ENCODE data around the gene CST8.

CST8 gene, protein sequence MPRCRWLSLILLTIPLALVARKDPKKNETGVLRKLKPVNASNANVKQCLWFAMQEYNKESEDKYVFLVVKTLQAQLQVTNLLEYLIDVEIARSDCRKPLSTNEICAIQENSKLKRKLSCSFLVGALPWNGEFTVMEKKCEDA

DNA sequence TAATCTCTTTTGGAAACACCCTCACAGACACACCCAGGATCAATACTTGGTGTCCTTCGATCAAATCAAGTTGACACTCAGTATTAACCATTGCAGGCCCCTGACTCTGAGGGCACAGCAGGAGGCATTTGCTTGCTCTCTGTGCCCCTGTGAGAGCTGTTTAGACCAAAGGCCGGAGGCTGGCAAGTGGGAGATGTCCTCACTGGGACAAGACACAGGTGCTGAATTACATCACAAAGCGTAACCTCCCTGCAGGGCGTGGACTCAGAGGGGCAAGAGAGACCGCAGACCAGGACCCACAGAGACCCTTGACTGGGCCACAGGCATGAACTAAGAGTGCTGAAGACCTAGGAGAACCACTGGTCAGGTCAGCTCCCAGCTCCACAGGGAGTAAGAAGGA is at the start of gene CST8:
TSS of gene CST8 (plus strand) at position 301 of the 400 bp plus-strand sequence. CDS start 551 bp downstream, outside the sequence.
- Mint-ChIP-seq H3K36me3 (no peaks in the 10 kb centered on the region), H3K27me3 (no peaks in the 10 kb centered on the region), H3K9me3 (ENCODE audit: low read depth) (no peaks in the 10 kb centered on the region), H3K27ac (no peak within 1 kb of the TSS), H3K4me3 (no peak within 1 kb of the TSS), H3K4me1 (ENCODE audit: low read depth) (no peaks in the 10 kb centered on the region)

DNA sequence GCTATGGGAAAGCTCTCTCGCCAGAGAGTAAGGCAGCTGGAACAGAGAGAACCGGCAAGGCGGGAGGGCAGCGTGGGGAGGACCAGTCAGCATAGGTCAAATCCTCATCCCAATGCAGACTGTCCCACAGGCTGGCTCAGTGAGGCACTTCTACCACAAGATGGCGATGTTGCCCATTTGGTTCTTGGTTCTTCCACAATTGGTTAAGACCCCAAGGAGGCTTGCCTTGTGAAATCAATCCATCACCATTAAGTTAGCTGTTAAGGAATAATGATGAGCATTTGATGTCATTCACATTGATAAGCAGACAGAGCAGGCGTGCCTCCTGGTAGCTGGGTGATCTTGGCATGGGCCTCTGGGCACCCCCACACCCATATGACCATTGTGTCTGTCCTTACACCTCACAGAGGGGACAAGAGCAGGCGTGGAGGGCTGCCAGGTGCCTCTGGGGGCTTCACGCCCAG is 49.0 kb upstream of the CST8 start:
- Mint-ChIP-seq H3K9me3 (ENCODE audit: low read depth) (no peaks in the 10 kb centered on the region), H3K4me3 (no peak overlapping the region), H3K27me3 (no peaks in the 10 kb centered on the region), H3K27ac (no peak overlapping the region), H3K36me3 (no peaks in the 10 kb centered on the region), H3K4me1 (ENCODE audit: low read depth) (no peaks in the 10 kb centered on the region)

DNA sequence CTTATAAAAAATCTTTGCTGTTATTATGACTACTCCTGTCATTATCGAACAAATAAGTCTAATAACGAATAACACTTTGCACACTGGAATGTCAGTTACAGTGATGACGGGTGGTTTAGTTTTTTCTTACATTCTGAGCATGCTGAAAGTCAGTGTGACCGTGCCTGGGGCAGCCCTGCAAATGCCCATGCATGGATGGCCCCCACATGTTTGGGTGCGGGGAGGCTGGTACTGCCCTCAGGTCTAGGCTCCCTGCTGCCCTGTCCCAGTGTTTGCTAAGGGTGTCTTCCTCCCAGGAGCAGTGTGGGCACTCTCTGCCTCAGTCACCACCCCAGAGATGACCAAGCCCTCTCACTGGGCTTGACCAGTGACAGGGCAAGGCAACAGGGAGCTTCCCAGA is 48.5 kb upstream of the CST8 start:
- H3K9me3 Mint-ChIP-seq (ENCODE audit: low read depth) = no peaks in the 10 kb centered on the region
- no peak overlapping the region for H3K27ac Mint-ChIP-seq
- H3K4me3 Mint-ChIP-seq = no peak overlapping the region
- no peaks in the 10 kb centered on the region for H3K4me1 Mint-ChIP-seq (ENCODE audit: low read depth)
- H3K36me3 Mint-ChIP-seq = no peaks in the 10 kb centered on the region
- H3K27me3 Mint-ChIP-seq = no peaks in the 10 kb centered on the region

DNA sequence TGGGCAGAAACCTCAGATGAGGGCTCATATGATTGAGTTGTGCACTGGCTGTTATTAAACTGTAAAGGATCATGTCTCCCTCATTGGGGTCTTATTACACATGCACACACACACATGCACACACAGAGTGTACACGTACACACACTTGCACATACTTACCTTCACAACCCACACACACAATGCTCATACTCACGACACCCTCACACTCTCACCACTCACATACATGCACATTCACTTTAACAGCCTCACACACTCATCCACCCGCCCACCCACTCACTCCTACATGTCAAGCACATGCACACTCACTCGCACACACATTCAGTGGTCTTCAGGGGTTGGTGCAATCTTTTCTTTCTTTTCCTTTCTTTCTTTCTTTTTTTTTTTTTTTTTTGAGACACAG is 46.1 kb upstream of the CST8 start:
- H3K27me3 Mint-ChIP-seq = no peaks in the 10 kb centered on the region
- H3K9me3 Mint-ChIP-seq (ENCODE audit: low read depth) = no peaks in the 10 kb centered on the region
- H3K36me3 Mint-ChIP-seq = no peaks in the 10 kb centered on the region
- H3K4me1 Mint-ChIP-seq (ENCODE audit: low read depth) = no peaks in the 10 kb centered on the region
- H3K27ac Mint-ChIP-seq = no peak overlapping the region
- no peak overlapping the region for H3K4me3 Mint-ChIP-seq

DNA sequence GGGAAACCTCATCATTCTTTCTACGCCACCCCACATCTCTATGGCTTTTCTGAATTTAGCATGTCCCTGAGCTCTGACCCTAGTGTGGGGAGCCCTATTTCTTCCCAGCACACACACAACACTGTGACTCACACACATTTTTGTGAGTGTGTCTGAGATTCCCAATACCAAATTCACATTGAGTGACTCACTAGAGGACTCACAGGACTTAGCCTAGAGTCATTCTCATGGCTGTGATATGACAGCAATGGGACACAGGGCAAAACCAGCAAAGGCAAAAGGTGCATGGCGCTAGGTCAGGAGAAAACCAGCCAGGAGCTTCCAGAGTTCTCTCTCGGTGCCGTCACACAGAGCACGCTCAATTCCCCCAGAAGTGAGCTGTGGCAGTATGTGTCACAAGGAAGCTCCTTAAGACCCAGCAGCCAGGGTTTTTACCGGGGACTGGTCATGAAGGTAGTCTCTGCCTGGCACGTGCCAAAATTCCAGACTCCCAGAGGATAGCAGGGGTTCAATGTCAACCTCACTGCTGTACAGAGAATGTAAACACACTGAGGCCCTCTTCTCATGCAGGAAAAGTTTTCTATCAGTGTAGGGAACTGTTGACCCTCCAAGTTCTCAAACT is 45.2 kb upstream of the CST8 start:
- no peaks in the 10 kb centered on the region for H3K9me3 Mint-ChIP-seq (ENCODE audit: low read depth)
- H3K36me3 Mint-ChIP-seq = no peaks in the 10 kb centered on the region
- H3K4me3 Mint-ChIP-seq = no peak overlapping the region
- no peak overlapping the region for H3K27ac Mint-ChIP-seq
- no peaks in the 10 kb centered on the region for H3K27me3 Mint-ChIP-seq
- H3K4me1 Mint-ChIP-seq (ENCODE audit: low read depth) = no peaks in the 10 kb centered on the region

DNA sequence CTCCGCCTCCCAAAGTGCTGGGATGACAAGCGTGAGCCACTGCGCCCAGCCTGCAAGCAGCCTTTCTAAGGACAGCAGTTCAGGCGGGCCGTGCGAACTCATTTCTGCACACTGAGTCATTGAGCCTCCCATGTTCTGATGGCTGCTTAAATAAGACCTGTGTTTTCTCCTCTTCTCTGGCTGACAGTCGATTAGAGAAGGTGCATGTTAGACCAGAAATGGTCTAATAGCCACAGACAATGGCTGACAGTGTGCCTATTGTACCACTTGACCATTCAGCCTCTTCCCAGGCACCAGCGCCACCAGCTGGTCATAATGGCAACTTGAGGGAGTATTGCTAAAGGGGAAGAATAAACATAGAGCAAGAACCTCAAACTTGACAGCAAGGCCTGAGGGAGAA is 44.4 kb upstream of the CST8 start:
- Mint-ChIP-seq H3K4me3 (no peak overlapping the region), H3K27ac (no peak overlapping the region), H3K36me3 (no peaks in the 10 kb centered on the region), H3K4me1 (ENCODE audit: low read depth) (no peaks in the 10 kb centered on the region), H3K27me3 (no peaks in the 10 kb centered on the region), H3K9me3 (ENCODE audit: low read depth) (no peaks in the 10 kb centered on the region)

DNA sequence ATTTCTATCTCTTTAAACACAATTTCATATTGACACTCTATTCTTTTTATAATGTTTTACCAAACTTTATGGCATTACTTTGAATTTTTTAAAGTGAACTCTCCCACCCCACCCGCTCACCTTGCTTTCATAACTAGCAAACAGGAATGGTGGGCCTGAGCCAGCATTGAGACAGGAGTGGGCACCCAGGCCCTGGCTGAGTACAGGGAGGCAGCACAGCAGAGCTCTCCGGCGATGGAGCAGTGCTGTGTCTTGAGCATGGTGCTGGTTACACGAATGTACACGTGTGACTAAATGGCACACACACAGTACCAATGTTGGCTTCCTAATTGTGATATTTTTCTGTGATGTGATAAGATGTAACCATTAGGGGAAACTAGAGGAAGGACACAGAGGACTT is 42.8 kb upstream of the CST8 start:
- H3K9me3 Mint-ChIP-seq (ENCODE audit: low read depth) = no peaks in the 10 kb centered on the region
- H3K4me3 Mint-ChIP-seq = no peak overlapping the region
- no peaks in the 10 kb centered on the region for H3K4me1 Mint-ChIP-seq (ENCODE audit: low read depth)
- no peaks in the 10 kb centered on the region for H3K36me3 Mint-ChIP-seq
- H3K27me3 Mint-ChIP-seq = no peaks in the 10 kb centered on the region
- H3K27ac Mint-ChIP-seq = no peak overlapping the region

DNA sequence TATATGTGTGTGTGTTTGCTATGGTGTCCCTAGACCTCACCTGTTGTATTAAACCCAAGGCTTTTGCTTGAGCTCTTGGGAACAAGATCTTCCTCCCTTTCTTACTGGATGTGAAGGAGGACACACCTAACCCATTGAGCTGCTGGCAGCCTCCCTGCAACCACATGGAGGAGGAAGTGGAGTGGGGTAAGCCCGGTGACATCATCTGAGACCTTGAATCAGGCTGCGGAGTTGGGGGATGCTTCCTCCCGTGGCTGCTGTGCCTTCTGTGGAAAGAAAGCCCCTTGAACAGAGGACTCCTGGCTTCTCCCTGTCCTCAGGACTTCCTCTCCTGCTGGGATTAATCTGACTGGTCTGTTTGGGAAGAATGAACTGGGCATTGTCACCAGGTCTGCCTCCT is 41.5 kb upstream of the CST8 start:
- no peak overlapping the region for H3K4me3 Mint-ChIP-seq
- no peaks in the 10 kb centered on the region for H3K9me3 Mint-ChIP-seq (ENCODE audit: low read depth)
- no peaks in the 10 kb centered on the region for H3K36me3 Mint-ChIP-seq
- H3K27ac Mint-ChIP-seq = no peak overlapping the region
- no peaks in the 10 kb centered on the region for H3K4me1 Mint-ChIP-seq (ENCODE audit: low read depth)
- no peaks in the 10 kb centered on the region for H3K27me3 Mint-ChIP-seq

DNA sequence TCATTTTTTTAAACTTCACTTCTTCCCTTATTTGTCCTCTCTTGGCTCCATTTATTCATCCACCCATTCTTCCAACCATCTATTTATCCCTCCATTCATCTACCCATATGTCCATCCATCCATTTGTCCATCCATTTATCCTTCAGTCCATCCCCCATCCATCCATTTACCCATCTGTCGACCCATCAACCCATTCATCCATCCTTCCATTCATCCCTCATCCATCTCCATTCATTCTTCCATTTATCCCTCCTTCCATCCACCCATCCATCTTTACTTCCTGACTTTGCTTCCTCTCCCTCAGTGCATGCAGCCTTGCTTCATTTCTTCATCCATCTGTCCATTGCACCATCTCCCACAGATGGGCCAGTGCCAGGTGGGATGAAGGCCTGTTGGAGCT is 40.0 kb upstream of the CST8 start:
- Mint-ChIP-seq H3K9me3 (ENCODE audit: low read depth) (no peaks in the 10 kb centered on the region), H3K4me1 (ENCODE audit: low read depth) (peaks cover 3% of the 10 kb centered on the region), H3K4me3 (no peak overlapping the region), H3K27me3 (no peaks in the 10 kb centered on the region), H3K27ac (no peak overlapping the region), H3K36me3 (no peaks in the 10 kb centered on the region)

DNA sequence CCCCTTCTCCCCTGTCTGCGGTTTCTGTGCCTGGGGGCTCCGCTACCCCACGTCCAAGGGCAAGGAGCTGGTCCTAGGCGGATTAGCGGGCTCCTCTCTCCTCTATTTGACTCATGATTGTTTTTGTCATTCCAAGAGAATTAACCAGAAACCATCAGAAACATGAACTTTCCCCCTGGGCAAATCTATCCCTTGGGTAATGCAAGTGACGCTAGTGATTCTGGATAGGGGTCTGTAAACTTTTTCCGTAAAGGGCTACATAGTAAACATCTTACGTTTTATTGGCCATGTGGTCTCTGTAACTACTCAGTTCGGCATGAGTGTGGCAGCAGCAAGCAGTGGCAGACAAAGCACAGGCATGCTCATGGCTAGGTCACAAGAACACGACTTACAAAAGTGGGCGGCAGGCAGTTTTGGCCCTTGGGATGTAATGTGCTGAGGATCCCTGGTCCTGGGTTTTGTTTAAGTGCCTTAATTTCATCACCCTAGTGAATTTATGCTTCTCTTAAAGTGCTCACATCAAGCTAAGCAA is 38.9 kb upstream of the CST8 start:
- Mint-ChIP-seq H3K36me3 (no peaks in the 10 kb centered on the region), H3K4me3 (no peak overlapping the region), H3K9me3 (ENCODE audit: low read depth) (no peaks in the 10 kb centered on the region), H3K4me1 (ENCODE audit: low read depth) (peaks cover 14% of the 10 kb centered on the region), H3K27me3 (no peaks in the 10 kb centered on the region), H3K27ac (no peak overlapping the region)

DNA sequence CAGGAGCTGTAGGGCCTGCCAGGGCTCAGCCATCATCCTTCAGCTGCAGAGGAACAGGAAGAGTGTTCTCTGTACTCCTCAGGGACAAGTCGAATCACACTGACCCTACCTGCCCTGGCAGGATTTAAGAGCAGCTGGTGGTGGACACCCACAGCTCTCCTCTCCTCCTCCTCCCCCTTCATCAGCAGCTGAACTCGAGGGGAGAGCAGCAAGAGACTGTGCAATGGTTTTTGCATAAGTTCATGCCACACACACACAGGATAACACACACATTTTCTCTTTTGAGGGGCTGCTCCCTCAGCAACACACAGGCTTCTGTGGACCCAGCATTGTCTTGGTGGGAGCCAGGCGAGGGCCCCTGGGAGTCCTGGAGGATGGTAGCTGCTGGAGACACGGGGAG is 38.1 kb upstream of the CST8 start, which contains the start of gene CST11:
TSS of gene CST11 (minus strand) at position 101 of the 400 bp plus-strand sequence. CDS start at position 36, 65 bp downstream.
- peaks cover 15% of the 10 kb centered on the region for H3K4me1 Mint-ChIP-seq (ENCODE audit: low read depth)
- H3K36me3 Mint-ChIP-seq = no peaks in the 10 kb centered on the region
- H3K27ac Mint-ChIP-seq = no peak within 1 kb of the TSS
- H3K9me3 Mint-ChIP-seq (ENCODE audit: low read depth) = no peaks in the 10 kb centered on the region
- H3K4me3 Mint-ChIP-seq = no peak within 1 kb of the TSS
- H3K27me3 Mint-ChIP-seq = no peaks in the 10 kb centered on the region

DNA sequence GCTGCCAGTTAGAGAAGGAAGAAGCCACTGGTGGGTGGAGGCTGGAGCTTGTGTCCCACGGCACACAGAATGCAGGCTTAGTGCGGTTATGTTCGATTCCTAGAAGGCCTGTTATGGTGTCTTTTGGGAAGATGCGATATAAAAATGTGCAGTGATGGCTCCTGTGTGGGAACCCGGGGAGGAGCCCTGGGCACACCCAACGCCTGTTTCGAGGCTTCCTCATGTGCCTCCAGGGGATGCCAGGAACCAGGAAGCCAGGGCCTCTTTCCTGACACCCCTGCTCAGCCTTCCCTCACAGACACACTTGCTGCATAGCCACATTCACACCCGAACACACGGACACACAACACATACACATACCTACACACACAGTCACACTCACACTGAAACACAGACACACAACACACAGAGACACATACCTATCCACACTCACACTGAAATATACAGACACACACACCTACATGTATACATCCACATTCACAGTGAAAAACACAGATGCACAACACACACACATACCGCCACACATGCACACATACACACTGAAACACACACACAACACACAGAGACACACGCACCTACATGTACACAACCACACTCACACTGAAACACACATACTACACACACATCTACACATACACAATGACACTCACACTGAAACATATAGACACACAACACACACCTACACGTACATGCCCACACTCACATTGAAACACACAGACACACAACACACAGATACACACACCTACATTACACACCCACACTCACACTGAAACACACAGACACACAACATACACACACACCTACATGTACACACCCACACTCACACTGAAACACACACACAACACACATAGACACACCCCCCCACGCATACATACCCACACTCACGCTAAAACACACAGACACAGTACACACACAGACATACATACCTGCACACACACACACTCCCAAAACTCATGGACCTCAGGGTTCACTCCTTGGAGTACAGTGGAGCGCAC is 37.1 kb upstream of the CST8 start:
- no peaks in the 10 kb centered on the region for H3K9me3 Mint-ChIP-seq (ENCODE audit: low read depth)
- H3K27me3 Mint-ChIP-seq = no peaks in the 10 kb centered on the region
- no peaks in the 10 kb centered on the region for H3K36me3 Mint-ChIP-seq
- H3K4me3 Mint-ChIP-seq = no peak overlapping the region
- peaks cover 15% of the 10 kb centered on the region for H3K4me1 Mint-ChIP-seq (ENCODE audit: low read depth)
- no peak overlapping the region for H3K27ac Mint-ChIP-seq

DNA sequence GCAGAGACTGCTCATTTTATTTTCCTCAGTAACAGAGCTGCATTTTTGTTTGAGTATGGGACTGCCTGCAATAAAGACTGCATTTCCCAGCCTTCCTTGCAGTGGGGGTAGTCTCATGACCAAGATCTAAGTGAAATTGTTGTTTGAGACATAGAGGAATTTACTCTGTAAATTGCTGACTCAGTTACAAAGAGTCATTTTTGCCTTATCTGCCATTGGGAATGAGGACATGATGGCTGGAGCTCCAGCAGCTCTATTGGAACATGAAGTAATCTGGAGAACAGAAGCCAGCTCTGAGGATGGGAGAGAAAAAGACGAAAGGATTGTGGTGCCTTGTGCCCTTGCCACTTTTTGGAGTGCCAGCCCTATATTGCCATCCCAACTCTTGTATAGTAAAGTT is 36.1 kb upstream of the CST8 start:
- Mint-ChIP-seq H3K27me3 (no peaks in the 10 kb centered on the region), H3K36me3 (no peaks in the 10 kb centered on the region), H3K4me3 (no peak overlapping the region), H3K4me1 (ENCODE audit: low read depth) (peaks cover 15% of the 10 kb centered on the region), H3K9me3 (ENCODE audit: low read depth) (no peaks in the 10 kb centered on the region), H3K27ac (no peak overlapping the region)

DNA sequence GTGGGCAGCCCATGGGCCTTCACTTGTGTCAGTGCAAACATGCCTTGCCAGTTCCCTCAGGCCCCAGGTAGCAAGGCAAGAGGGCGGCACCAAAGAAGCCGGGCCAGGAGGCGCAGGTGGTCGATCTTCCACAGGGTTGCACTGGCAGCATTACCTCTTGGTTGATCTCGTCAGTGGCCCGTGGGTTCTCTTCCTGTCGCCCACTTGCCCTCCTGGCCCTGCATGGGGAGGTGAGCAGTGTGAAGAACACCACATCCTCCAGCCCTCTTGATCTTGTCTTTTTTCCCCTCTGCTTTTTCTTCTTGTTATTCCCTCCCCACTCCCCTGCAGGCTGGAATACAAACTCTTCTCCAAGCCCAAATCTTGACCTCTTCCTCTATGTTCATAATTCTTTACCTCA is 35.3 kb upstream of the CST8 start:
- Mint-ChIP-seq H3K36me3 (no peaks in the 10 kb centered on the region), H3K27me3 (no peaks in the 10 kb centered on the region), H3K27ac (no peak overlapping the region)

DNA sequence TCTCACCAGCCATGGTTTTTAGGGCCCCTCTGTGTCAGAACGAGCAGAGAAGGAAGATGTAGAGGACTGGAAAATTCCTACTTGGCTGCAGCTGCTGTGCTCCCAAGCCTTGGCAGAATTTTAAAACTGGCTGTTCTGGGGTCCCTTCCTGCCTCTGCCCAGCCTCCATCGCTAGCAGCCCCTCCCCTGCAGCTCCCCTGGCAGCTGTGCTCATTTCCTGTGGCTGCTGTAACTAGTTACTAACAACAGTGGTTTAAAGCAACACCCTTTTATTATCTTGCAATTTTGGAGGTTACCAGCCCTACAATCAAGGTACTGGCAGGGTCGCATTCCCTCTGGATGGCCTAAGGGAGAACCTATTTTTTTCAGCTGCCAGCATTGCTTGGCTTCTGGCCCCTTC is 34.5 kb upstream of the CST8 start:
- no peaks in the 10 kb centered on the region for H3K9me3 Mint-ChIP-seq (ENCODE audit: low read depth)
- H3K36me3 Mint-ChIP-seq = no peaks in the 10 kb centered on the region
- H3K4me3 Mint-ChIP-seq = no peak overlapping the region
- H3K27me3 Mint-ChIP-seq = no peaks in the 10 kb centered on the region
- peaks cover 15% of the 10 kb centered on the region for H3K4me1 Mint-ChIP-seq (ENCODE audit: low read depth)
- no peak overlapping the region for H3K27ac Mint-ChIP-seq

More for the DNA sequence above, 35.3 kb upstream of the CST8 start:
- peaks cover 15% of the 10 kb centered on the region for H3K4me1 Mint-ChIP-seq (ENCODE audit: low read depth)
- no peaks in the 10 kb centered on the region for H3K9me3 Mint-ChIP-seq (ENCODE audit: low read depth)
- no peak overlapping the region for H3K4me3 Mint-ChIP-seq
